CD4-positive, alpha-beta T cell treated with Interferon alpha-2 for 1 hour (primary cell): ENCODE data around the gene VSIG10L.
A peak's percentile ranks its signal among the peaks of the same experiment; 100 is the strongest.

ENCODE experiments used
- DNase-seq, 2 donors: peaks; one replicate each; pipeline ENCODE4 v3.0.0-alpha.2; 2020 to 2022

Gene VSIG10L

DNA sequence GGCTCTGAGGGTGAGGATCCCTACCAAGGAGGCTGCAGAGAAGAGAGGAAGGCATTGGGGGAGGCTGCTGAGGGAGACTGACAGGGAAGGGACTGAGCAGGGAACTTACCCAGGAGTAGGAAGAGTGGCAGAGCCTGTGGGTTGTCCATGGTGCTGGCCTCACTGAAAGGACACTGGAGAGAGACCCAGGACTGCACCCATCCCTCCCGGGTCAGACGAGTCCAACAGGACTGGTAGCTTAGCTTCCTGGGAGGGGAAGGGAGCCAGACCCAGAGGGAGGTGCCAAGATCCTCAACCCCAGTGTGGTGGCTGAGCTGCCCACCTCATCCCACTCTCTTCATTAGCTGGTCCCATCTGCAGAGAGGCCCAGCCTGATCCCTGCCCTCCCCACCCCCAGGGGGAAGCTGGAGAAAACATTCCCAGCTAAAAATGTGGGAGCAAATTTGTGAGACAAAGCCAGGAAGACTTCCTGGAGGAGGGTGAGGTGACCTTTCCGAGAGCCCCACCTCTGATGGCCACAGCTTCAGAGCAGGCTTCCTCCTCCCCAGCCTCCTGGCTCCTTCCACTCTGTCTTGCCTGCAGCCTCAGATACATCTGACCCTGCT, at the start of gene VSIG10L:
TSS of gene VSIG10L (minus strand) at position 164 of the 605 bp plus-strand sequence. CDS start at position 149, 15 bp downstream.
- no peak for DNase-seq

GRCh38 chr19:51391073-51391611, 49.2 kb upstream of the VSIG10L start:
- DNase-seq = no peak

GRCh38 chr19:51389143-51389542, 47.2 kb upstream of the VSIG10L start:
- no peak for DNase-seq

GRCh38 chr19:51387924-51388389, 46.0 kb upstream of the VSIG10L start, which contains the start of gene LIM2:
Gene LIM2 (minus strand): TSS chr19:51387974. CDS start chr19:51387443, 531 bp downstream.
- no peak for DNase-seq

- peak in 1 of 2 donors; percentile 36 for DNase-seq
These were observed 45.1 kb upstream of the VSIG10L start for GRCh38 chr19:51386882-51387520.

GRCh38 chr19:51382004-51382403, 40.1 kb upstream of the VSIG10L start:
- no peak for DNase-seq

DNA sequence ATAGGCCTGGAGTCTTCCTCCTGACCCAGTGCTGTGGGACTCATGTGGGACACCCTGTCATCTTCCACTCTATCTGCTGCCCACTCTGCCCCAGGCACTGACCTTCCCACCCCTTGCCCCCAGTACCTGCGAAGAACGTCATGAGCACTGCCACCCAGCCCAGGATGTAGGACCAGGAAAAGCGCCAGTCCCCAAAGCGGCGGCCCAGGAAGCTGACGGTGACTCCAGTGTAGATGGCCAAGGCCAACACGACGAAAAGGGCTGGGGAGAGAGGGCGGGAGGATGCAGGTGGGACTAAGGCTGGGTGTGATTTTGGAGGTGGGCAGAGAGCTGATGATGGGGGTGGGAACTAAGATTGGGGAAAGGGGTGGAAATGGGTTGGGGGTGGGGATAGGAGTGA, 38.4 kb upstream of the VSIG10L start:
- DNase-seq = no peak

DNA sequence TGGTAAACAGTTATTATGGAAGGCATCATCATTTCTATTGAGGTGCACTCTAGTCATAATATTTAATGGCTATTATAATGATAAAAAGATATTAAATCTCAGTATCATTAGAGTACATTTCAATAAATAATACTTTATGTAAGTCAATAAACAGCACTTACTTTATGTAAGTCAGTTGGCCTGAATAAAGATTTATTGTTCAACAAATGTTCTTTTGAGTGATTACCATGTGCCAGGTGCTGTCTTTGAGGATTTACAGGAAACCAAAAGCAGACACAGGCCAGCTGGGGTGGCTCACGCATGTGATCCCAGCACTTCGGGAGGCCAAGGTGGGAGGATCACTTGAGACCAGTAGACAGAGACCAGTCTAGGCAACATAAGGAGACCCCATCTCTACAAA, 35.5 kb upstream of the VSIG10L start:
- DNase-seq = no peak

- peak in 1 of 2 donors; percentile 53 for DNase-seq
These were observed 33.7 kb upstream of the VSIG10L start for GRCh38 chr19:51375504-51376221.

DNA sequence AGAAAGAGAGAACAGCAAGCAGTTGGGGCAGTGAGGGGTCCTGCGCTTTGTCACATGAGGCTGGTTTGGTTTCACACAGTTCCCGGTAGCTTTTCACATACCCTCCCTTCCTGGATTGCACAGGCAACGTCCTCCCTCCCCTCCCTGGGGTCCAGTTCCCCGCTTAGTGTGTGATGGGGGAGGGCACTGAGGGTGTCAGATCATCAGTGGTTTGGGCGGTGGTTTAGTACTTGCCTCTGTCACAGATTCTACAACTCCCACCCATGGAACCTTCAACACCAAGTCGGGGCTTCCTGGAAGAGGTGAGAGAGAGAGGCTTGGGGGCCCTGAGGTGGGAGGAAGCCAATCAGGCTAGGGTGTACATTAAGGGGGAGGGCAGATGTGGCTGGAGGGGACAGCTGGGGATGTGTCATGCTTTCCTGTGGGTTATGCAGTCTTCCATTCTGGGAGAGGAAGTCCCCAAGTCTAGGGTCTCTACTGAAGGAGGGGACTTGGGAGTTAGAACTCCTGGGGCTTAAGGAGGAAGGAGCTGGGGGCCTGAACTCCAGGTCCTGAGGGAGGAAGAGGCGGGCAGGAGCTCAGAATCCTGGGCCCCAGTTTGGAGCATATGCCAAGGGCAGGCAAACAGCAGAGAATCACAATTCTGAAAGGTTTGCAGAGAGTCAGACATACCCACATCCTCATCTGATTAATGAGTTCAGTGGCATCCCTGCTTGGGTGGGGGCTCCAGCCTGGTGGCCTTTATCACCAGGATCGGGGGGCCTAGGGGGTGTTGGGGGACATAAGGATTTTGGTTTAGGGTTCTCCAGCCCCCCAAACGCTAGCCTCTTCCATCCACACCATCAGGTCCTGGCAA, 30.9 kb upstream of the VSIG10L start, which contains the start of gene NKG7:
TSS of gene NKG7 (minus strand) at position 6 of the 856 bp plus-strand sequence. CDS start 119 bp downstream, outside the sequence.
- peak; percentile 83 to 89 for DNase-seq

- DNase-seq = no peak
These were observed 30.2 kb upstream of the VSIG10L start for GRCh38 chr19:51372021-51372648.

DNA sequence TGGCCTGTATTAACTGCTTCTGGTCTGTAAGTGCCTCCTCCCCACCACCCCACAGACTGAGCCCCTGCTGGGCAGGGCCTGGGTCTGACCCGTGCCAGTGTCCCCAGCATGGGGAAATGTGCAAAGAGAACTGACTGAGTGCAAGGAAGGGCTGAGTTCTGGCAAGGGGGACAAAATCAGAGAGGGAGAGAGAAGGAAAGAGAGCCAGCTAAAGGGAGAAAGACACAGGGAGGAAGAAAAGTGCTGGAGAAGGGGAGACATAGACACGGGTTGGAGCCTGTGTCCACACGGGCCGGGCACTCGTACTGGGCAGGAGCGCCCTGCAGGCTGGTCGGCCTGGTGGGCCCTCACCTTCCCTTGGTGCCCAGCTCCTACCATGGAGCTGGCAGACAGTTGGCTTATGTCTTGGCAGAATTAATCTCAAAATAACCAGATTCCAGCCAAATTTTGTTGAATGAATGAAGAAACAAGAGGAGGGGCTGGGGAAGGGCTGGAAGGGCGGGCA, 29.3 kb upstream of the VSIG10L start:
- no peak for DNase-seq

- DNase-seq = no peak
These were observed 28.3 kb upstream of the VSIG10L start for GRCh38 chr19:51370230-51370629.

- peak in 1 of 2 donors; percentile 34 for DNase-seq
These were observed 26.7 kb upstream of the VSIG10L start, which contains the start of gene CLDND2 for GRCh38 chr19:51368366-51369282. Gene CLDND2 (minus strand): TSS chr19:51369003. CDS start chr19:51368577, 426 bp downstream.

DNA sequence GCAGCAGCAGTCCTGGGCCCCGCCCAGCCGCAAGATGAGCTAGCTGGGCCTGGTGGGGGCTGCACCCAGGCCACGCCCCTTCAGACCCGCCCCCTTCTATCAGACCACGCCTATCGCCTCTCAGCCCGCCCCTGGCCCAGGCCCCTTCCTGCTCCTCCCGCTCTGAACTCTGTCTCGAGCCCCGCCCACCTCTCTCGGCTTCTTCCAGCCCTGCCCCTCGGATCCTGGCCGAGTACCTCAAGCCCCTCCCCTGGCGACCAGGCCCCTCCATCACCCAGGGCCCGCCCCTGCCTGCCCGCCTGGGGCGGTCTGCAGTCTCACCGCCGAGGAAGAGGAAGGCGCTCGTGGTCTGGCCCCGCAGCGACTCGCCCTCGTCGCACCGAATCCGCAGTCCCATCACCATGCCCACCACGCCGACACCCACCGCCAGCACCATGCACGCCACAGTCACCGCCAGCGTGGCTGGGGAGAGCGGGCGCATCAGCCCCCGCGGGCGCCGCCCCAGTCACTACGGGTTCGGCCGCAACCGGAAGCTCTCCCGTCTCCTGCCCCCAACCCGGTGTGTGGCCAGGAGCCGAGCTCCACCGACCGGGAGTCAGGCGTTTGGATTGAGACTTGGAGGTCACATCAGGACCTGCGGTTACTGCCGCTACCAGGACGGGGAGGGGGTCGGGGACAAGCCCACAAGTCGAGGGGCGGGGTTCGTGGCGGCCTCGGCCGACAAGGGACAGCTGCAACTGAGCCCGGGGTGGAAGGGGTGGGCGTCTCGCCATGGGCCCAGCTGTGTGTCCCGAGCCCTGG, 25.8 kb upstream of the VSIG10L start:
- DNase-seq = peak; percentile 97

DNA sequence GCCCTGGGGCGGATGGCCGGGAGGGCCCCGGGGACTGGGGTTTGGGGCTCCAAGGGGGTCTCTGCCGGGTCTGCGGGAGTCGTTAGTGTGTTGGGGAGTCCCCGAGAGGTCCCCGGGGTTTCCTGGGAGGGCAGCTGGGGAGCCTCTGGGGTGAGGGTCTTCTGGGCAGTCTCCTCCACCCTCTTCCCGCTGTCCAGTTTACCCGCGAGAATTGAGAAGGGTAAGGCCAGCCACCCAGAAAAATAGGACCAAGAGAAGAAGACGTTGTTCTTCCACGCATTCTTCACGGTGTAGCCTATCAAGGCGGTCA, 25.3 kb upstream of the VSIG10L start:
- DNase-seq = no peak

DNA sequence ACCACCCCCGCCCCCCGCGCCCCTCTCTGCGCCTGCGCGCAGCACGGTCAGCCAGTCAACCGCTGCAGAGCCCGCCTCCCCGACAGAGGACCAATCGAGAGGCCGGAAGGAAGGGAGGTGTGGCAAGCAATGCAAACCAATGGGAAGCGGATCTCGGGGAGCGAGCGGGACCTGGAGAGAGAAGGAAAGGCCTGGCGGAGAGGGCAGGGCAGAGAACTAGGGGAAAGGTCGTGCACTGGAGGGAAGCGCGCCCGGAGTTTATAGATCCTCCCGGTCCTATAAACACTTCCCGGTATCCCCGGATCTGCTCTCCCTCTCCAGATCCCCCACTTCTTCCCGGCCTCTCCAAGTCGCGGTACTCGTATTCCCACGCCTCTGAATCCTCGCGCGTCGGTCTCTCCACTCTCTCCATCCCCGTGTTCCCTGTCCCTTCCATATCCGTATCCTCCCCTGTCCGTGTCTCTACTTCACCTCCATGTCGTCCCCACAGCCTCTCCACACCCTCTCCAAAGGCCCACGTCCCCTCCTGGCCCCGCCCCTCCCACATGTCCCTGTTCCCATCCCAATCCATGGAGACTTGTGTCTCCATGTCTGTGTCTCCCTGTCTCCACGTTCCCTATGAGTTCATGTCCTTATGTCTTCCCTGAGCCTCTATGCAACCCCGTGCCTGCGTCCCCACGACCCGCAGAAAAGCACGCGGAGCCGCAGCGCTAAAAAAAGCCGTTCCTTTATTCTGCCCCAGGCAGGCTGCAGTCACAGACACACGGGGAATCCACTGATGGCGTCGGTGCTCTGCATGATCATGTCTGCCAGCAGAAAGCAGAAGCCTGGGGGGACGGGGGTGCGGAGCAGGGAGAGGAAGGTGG, 24.7 kb upstream of the VSIG10L start:
- peak; percentile 94 to 95 for DNase-seq

- no peak for DNase-seq
These were observed 24.0 kb upstream of the VSIG10L start, which contains the start of gene ETFB for GRCh38 chr19:51365965-51366388. Gene ETFB (minus strand): TSS chr19:51366388. CDS start chr19:51366326, 62 bp downstream.
